ENCODE data around the gene LDLRAD4. TPM values are rescaled to one million over a fixed set of nuclear protein-coding genes. Genes with fewer than 3 reads are reported as not detected.

LDLRAD4 gene
- total and polyA plus RNA-seq, 9 of the 15 experiments (the other 6 are each of a cell fraction or from before 2014, with no cell fraction given) = 0.01 TPM; not detected in 8

DNA sequence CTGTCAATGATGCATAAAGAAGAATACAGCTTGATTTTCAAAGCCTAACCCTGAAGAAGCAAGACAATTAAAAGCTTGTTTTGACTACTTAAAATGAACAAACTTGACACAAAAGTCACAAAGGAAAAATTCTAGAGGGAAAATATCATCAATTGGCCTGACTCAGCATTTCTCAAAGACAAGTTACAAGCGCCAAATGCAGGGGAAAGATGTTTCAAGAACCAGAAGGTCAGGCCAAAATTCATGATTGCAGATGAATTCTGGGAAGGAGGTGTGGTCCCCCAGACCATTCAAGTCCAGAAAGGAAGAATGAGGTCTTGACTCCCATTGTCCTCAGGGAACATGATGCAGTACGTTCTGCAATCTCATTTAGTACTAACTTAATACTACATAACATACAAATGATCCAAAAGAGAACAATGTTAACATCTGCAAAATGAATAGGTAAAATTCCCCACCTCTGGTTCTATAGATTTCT, 443.3 kb downstream of the LDLRAD4 start (continued):
- TF ChIP-seq, protein P1, sequence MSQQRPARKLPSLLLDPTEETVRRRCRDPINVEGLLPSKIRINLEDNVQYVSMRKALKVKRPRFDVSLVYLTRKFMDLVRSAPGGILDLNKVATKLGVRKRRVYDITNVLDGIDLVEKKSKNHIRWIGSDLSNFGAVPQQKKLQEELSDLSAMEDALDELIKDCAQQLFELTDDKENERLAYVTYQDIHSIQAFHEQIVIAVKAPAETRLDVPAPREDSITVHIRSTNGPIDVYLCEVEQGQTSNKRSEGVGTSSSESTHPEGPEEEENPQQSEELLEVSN (IDR thresholded peaks at IDR 0.05; ENCODE audit: borderline replicate concordance in 1 of 2, extremely low read depth in 1 of 2, insufficient read depth in 1 of 2, insufficient read length in 1 of 2, low read depth in 1 of 2, low read length in 1 of 2, poor library complexity in 1 of 2, severe bottlenecking in 1 of 2) = no peak
- TF ChIP-seq KHSRP (IDR thresholded peaks at IDR 0.05) = no peak
- TF ChIP-seq, protein P2, sequence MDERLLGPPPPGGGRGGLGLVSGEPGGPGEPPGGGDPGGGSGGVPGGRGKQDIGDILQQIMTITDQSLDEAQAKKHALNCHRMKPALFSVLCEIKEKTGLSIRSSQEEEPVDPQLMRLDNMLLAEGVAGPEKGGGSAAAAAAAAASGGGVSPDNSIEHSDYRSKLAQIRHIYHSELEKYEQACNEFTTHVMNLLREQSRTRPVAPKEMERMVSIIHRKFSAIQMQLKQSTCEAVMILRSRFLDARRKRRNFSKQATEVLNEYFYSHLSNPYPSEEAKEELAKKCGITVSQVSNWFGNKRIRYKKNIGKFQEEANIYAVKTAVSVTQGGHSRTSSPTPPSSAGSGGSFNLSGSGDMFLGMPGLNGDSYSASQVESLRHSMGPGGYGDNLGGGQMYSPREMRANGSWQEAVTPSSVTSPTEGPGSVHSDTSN (CRISPR knock-in tag; IDR thresholded peaks at IDR 0.05; ENCODE audit: low read depth) = no peak
- TF ChIP-seq, protein P2 (tag; conservative IDR thresholded peaks at IDR 0.05; ENCODE audit: low read depth) = no peak
- no peak for TF ChIP-seq FOXM1 (IDR thresholded peaks at IDR 0.05; ENCODE audit: low read depth)
- no peak for TF ChIP-seq FOXM1 (CRISPR knock-in tag; IDR thresholded peaks at IDR 0.05; ENCODE audit: low read depth)
- TF ChIP-seq PCBP2 (IDR thresholded peaks at IDR 0.05; ENCODE audit: low read depth, low read length, poor library complexity, severe bottlenecking) = no peak
- no peak for TF ChIP-seq PHF8 (IDR thresholded peaks at IDR 0.05; ENCODE audit: borderline replicate concordance, low read length)
- no peak for TF ChIP-seq NCOA4 (IDR thresholded peaks at IDR 0.05; ENCODE audit: partially characterized antibody)
- peak; percentile 98 for TF ChIP-seq MAFK (IDR thresholded peaks at IDR 0.05; ENCODE audit: low read length)
- TF ChIP-seq MAFG (tag; conservative IDR thresholded peaks at IDR 0.05) = peak; percentile 95
- TF ChIP-seq, protein P3, sequence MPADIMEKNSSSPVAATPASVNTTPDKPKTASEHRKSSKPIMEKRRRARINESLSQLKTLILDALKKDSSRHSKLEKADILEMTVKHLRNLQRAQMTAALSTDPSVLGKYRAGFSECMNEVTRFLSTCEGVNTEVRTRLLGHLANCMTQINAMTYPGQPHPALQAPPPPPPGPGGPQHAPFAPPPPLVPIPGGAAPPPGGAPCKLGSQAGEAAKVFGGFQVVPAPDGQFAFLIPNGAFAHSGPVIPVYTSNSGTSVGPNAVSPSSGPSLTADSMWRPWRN (IDR thresholded peaks at IDR 0.05; ENCODE audit: low read depth) = no peak
- peak; percentile 98 for TF ChIP-seq ZNF316 (IDR thresholded peaks at IDR 0.05)
- TF ChIP-seq NCOA6 (IDR thresholded peaks at IDR 0.05) = no peak
- TF ChIP-seq STAT5B (CRISPR knock-in tag; IDR thresholded peaks at IDR 0.05) = no peak
- no peak for TF ChIP-seq KLF1 (tag; IDR thresholded peaks at IDR 0.05)
- TF ChIP-seq, protein P4, sequence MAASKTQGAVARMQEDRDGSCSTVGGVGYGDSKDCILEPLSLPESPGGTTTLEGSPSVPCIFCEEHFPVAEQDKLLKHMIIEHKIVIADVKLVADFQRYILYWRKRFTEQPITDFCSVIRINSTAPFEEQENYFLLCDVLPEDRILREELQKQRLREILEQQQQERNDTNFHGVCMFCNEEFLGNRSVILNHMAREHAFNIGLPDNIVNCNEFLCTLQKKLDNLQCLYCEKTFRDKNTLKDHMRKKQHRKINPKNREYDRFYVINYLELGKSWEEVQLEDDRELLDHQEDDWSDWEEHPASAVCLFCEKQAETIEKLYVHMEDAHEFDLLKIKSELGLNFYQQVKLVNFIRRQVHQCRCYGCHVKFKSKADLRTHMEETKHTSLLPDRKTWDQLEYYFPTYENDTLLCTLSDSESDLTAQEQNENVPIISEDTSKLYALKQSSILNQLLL (CRISPR knock-in tag; IDR thresholded peaks at IDR 0.05; ENCODE audit: borderline replicate concordance) = no peak
- TF ChIP-seq, protein P5, sequence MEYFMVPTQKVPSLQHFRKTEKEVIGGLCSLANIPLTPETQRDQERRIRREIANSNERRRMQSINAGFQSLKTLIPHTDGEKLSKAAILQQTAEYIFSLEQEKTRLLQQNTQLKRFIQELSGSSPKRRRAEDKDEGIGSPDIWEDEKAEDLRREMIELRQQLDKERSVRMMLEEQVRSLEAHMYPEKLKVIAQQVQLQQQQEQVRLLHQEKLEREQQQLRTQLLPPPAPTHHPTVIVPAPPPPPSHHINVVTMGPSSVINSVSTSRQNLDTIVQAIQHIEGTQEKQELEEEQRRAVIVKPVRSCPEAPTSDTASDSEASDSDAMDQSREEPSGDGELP (CRISPR knock-in tag; IDR thresholded peaks at IDR 0.05; ENCODE audit: borderline replicate concordance) = no peak
- TF ChIP-seq SIN3A (IDR thresholded peaks at IDR 0.05; ENCODE audit: borderline replicate concordance in 2 of 2, control insufficient read depth in 1 of 2, low read depth in 2 of 2, low read length in 2 of 2) = no peak

All from K562 (cell line).